Neutrophil (primary cell): Measurements from ENCODE around the gene WDR48.

Source experiments
- H3K27ac ChIP-seq: fragments of 200-600 bp; sonication (generic); 2 replicates; pipeline ENCODE4 v1.5.1; 2016; ENCODE audit warnings: mild to moderate bottlenecking, moderate library complexity
- H3K27me3 ChIP-seq: fragments of 200-600 bp; sonication (generic); 2 replicates; pipeline ENCODE4 v1.6.0; 2016; ENCODE audit warnings: mild to moderate bottlenecking
- H3K36me3 ChIP-seq: fragments of 200-600 bp; sonication (generic); 2 replicates; pipeline ENCODE4 v1.5.1; 2017
- H3K4me1 ChIP-seq, 2 experiments: fragments of 200-600 bp in 1 of 2; sonication (generic) in 1 of 2; 1 replicate in 1 of 2; 2 replicates in 1 of 2; pipeline versions ENCODE4 v1.5.1 to v1.6.1; 2013 to 2016; ENCODE audit warnings: low read depth in 1 of 2, low read length in 1 of 2, mild to moderate bottlenecking in 1 of 2, moderate library complexity in 1 of 2; ENCODE audit not compliant: control insufficient read depth in 1 of 2, insufficient read depth in 1 of 2
- H3K4me3 ChIP-seq, 2 experiments: fragments of 200-600 bp in 1 of 2; sonication (generic) in 1 of 2; 1 replicate in 1 of 2; 2 replicates in 1 of 2; pipeline ENCODE4 v1.5.1; 2013 to 2016; ENCODE audit warnings: low read depth in 1 of 2, low read length in 1 of 2, mild to moderate bottlenecking in 1 of 2, moderate library complexity in 1 of 2
- H3K9me3 ChIP-seq: fragments of 200-600 bp; sonication (generic); 2 replicates; pipeline ENCODE4 v1.5.1; 2016
- TF ChIP-seq, protein P1 (sequence below): fragments of 200-600 bp; sonication (generic); IDR thresholded peaks from 2 replicates; pipeline ENCODE4 v1.5.1; 2016; ENCODE audit warnings: antibody characterized with exemption

Gene WDR48

GRCh38 chr3:39133093-39133490, 81.3 kb downstream of the WDR48 start:
- TF ChIP-seq, protein P1, sequence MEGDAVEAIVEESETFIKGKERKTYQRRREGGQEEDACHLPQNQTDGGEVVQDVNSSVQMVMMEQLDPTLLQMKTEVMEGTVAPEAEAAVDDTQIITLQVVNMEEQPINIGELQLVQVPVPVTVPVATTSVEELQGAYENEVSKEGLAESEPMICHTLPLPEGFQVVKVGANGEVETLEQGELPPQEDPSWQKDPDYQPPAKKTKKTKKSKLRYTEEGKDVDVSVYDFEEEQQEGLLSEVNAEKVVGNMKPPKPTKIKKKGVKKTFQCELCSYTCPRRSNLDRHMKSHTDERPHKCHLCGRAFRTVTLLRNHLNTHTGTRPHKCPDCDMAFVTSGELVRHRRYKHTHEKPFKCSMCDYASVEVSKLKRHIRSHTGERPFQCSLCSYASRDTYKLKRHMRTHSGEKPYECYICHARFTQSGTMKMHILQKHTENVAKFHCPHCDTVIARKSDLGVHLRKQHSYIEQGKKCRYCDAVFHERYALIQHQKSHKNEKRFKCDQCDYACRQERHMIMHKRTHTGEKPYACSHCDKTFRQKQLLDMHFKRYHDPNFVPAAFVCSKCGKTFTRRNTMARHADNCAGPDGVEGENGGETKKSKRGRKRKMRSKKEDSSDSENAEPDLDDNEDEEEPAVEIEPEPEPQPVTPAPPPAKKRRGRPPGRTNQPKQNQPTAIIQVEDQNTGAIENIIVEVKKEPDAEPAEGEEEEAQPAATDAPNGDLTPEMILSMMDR, result no peak
- Histone ChIP-seq H3K4me3 (no peak overlapping the region), H3K9me3 (no peaks in the 10 kb centered on the region), H3K27ac (no peak overlapping the region), H3K4me1 (no peaks in the 10 kb centered on the region), H3K36me3 (no peaks in the 10 kb centered on the region), H3K27me3 (no peaks in the 10 kb centered on the region)

- Histone ChIP-seq H3K27ac (no peak overlapping the region), H3K27me3 (no peaks in the 10 kb centered on the region), H3K9me3 (no peaks in the 10 kb centered on the region), H3K36me3 (no peaks in the 10 kb centered on the region), H3K4me1 (no peaks in the 10 kb centered on the region), H3K4me3 (no peak overlapping the region)
- TF ChIP-seq, protein P1, result no peak
These were observed 82.0 kb downstream of the WDR48 start for GRCh38 chr3:39133822-39134221.

GRCh38 chr3:39134305-39134704, 82.5 kb downstream of the WDR48 start:
- no peaks in the 10 kb centered on the region for H3K27me3 ChIP-seq
- TF ChIP-seq, protein P1, result no peak
- H3K36me3 ChIP-seq, result no peaks in the 10 kb centered on the region
- H3K4me1 ChIP-seq, result no peaks in the 10 kb centered on the region
- no peak overlapping the region for H3K27ac ChIP-seq
- no peaks in the 10 kb centered on the region for H3K9me3 ChIP-seq
- H3K4me3 ChIP-seq, result no peak overlapping the region

DNA sequence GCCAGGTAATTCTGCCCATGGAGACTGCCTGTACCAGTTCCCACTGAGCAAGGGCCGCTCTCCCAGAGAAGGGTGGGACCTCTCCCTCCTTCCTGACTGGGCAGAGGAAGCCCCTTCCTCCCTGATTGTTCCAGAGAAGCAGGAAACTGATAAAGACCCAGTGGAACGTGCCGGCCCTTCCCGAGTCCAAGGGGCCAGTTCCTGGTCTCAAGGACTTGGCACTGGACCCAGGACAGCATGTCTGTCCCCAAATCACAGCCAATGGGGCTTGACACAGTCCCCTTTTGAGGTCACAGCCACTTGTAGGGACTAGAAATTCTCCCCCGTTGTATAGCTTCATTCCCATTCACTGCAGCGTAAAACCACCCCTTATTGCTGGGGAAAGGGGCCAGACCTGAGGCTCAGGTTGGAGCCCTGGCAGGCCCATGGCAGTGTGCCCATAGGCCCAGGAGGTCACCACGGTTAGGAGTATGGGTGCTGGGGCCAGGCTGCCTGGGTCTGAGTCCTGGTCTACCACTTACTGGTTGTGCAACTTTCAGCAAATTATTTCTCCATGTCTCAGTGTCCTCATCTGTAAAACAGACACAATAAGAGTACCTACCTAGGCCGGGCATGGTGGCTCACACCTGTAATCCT, 83.5 kb downstream of the WDR48 start:
- H3K27me3 ChIP-seq, result no peaks in the 10 kb centered on the region
- no peak overlapping the region for H3K4me3 ChIP-seq
- peaks cover 5% of the 10 kb centered on the region for H3K36me3 ChIP-seq
- no peaks in the 10 kb centered on the region for H3K9me3 ChIP-seq
- H3K27ac ChIP-seq, result no peak overlapping the region
- no peaks in the 10 kb centered on the region for H3K4me1 ChIP-seq
- TF ChIP-seq, protein P1, result no peak

DNA sequence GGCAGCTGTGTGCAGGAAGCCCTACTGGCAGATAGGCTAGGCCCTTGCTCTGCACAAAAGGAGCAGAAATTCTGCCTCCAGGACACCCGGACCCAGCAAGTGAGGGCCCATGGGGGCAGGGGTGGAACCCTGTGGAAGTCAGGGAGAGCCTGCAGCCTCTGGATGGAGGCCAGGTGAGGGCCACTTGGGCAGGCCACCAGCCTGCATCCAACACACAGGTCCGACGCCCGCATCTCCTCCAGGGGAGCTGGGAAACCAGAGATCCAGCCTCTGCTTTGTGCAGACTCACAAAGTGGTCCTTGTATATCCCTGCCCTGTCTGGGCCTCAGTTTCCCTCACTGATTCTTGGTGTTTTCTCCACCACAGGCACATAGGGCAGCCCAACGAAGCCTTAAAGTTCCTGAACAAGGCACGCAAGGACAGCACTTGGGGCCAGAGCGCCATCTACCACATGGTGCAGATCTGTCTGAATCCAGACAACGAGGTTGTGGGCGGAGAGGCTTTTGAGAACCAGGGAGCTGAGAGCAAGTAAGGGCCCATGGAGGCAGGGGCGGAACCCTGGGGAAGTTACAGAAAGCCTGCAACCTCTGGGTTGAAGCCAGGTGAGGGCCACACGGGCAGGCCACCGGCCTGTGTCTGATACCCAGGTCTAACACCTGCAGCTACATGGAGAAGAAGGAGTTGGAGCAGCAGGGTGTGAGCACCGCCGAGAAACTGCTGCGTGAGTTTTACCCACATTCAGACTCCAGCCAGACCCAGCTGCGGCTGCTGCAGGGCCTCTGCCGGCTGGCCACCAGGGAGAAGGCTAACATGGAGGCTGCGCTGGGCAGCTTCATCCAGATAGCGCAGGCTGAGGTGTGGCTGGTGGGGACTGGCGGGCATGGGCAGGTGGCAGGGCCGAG, 85.0 kb downstream of the WDR48 start:
- Histone ChIP-seq H3K27me3 (no peaks in the 10 kb centered on the region), H3K4me1 (peaks cover 11 to 15% of the 10 kb centered on the region in 2 experiments), H3K27ac (no peak overlapping the region), H3K9me3 (no peaks in the 10 kb centered on the region), H3K36me3 (peaks cover 20% of the 10 kb centered on the region), H3K4me3 (no peak overlapping the region)
- TF ChIP-seq, protein P1, result no peak
